Caco-2 (cell line): ENCODE data around the gene B4GALNT2. TPM values are rescaled to one million over a fixed set of nuclear protein-coding genes. Genes with fewer than 3 reads are reported as not detected.

Experiments used
- BruUV-seq: library from RNA; stranded (reverse); fragments of 400-500 nt; replicated peaks from 2 replicates; lab custom pipeline; 2021; lab: Mats Ljungman, UMichigan
- CTCF ChIA-PET: fragments of 300-600 bp; sonication (Branson Sonifier 250); formaldehyde crosslinking; loops from one replicate; lab custom pipeline; 2022; ENCODE audit warnings: antibody characterized with exemption; lab: Charles Lee
- POLR2A ChIA-PET: fragments of 300-600 bp; sonication (Branson Sonifier 250); formaldehyde crosslinking; loops from one replicate; lab custom pipeline; 2022; ENCODE audit warnings: antibody characterized with exemption; lab: Charles Lee
- DNase-seq, 2 experiments: peaks; one replicate each; pipeline versions ENCODE4 v3.0.0 to v3.0.0-alpha.2; 2020 to 2022
- H3K27me3 ChIP-seq: replicated peaks from 2 replicates; pipeline ENCODE4 v1.6.0; 2011; ENCODE audit warnings: low read length; ENCODE audit not compliant: control insufficient read depth, insufficient read depth
- H3K36me3 ChIP-seq: 2 replicates; pipeline ENCODE4 v1.5.1; 2011; ENCODE audit warnings: low read length; ENCODE audit not compliant: control insufficient read depth, insufficient read depth
- H3K4me1 ChIP-seq: fragments of 250-450 bp; sonication (Bioruptor Pico); 2 replicates; pipeline ENCODE4 v1.5.1; 2020; ENCODE audit warnings: mild to moderate bottlenecking
- H3K4me3 ChIP-seq: 2 replicates; pipeline ENCODE4 v1.5.1; 2011; ENCODE audit warnings: low read depth, mild to moderate bottlenecking, control low read depth, low read length
- H3K9me3 ChIP-seq: fragments of 250-450 bp; sonication (Bioruptor Pico); 2 replicates; pipeline ENCODE4 v1.5.1; 2020; ENCODE audit warnings: mild to moderate bottlenecking, moderate library complexity
- H3K27ac Mint-ChIP-seq: one replicate; pipeline ENCODE4 v1.8.0; 2022; ENCODE audit warnings: mixed read lengths; ENCODE audit not compliant: unreplicated experiment
- H3K27me3 Mint-ChIP-seq: one replicate; pipeline ENCODE4 v1.8.0; 2022; ENCODE audit warnings: mixed read lengths; ENCODE audit not compliant: insufficient read depth, unreplicated experiment
- H3K36me3 Mint-ChIP-seq: one replicate; pipeline ENCODE4 v1.8.0; 2022; ENCODE audit warnings: mild to moderate bottlenecking, mixed read lengths; ENCODE audit not compliant: insufficient read depth, unreplicated experiment
- H3K4me1 Mint-ChIP-seq: one replicate; pipeline ENCODE4 v1.8.0; 2022; ENCODE audit warnings: low read depth, mixed read lengths; ENCODE audit not compliant: unreplicated experiment
- H3K4me3 Mint-ChIP-seq: one replicate; pipeline ENCODE4 v1.8.0; 2022; ENCODE audit warnings: mild to moderate bottlenecking, moderate library complexity, mixed read lengths; ENCODE audit not compliant: unreplicated experiment
- H3K9me3 Mint-ChIP-seq: one replicate; pipeline ENCODE4 v1.8.0; 2022; ENCODE audit warnings: mixed read lengths; ENCODE audit not compliant: unreplicated experiment
- intact Hi-C: fragments of 100-400 bp; cut with micrococcal nuclease; formaldehyde crosslinking; loops from one replicate; pipeline ENCODE4 v1.10.0; 2022; ENCODE audit not compliant: unreplicated experiment
- total RNA-seq: library from RNA; stranded (reverse); gene quantifications from 2 replicates; pipeline ENCODE4 v1.2.3, GENCODE V29; 2022
- TF ChIP-seq, protein P1 (sequence below), 2 experiments: fragments of 200-600 bp in 1 of 2; IDR thresholded peaks; 1 replicate in 1 of 2; 2 replicates in 1 of 2; pipeline versions ENCODE4 v1.5.1 to v1.8.0; 2011 to 2022; ENCODE audit warnings: antibody characterized with exemption in 1 of 2, control low read depth in 1 of 2, inconsistent platforms in 1 of 2, low read depth in 1 of 2, low read length in 1 of 2, mild to moderate bottlenecking in 1 of 2, moderate library complexity in 1 of 2; ENCODE audit not compliant: insufficient read depth in 1 of 2, severe bottlenecking in 1 of 2, unreplicated experiment in 1 of 2

B4GALNT2 gene
- total RNA-seq, 1 experiment from 2014 or later = 1.3 TPM

DNA sequence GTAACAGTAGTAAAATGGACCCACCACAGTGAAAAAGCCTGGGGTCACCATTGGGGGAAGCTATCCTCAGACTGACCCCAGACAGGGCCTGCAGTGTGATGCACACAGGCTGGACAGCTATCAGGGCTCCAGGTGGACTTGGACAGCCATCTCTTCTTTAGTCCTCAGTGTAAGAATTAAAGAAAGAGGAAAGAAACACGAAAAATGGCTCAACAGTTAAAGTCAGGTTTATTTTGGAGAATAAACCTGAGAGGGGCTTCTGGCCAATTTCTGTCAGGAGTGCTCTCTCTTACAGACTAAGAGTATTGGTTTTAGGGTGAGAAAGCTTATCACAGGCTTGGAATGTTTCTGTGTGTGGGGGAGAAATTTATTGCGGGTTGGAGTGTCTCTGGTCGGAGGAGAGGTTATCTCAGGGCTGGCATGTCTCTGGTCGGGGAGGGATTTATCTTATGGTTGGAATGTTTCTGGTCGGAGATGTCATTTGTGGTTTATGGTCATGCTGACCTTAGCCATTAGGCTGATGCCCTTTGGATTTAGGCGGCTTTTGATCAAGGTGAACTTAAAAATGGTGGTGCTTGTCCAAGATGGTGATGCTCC lies 10.8 kb upstream of the B4GALNT2 start:
- intact Hi-C loops = loop anchor here (2.0 kb wide), 1 partner anchor 15 kb away; no protein-coding TSS in a partner anchor
- Histone ChIP-seq H3K4me1 (peaks cover 11% of the 10 kb centered on the region), H3K9me3 (peaks cover 44% of the 10 kb centered on the region), H3K27me3 (no peaks in the 10 kb centered on the region), H3K36me3 (no peaks in the 10 kb centered on the region), H3K4me3 (no peak overlapping the region)
- Mint-ChIP-seq H3K9me3 (peaks cover 32% of the 10 kb centered on the region), H3K27me3 (no peaks in the 10 kb centered on the region), H3K36me3 (peaks cover 5% of the 10 kb centered on the region), H3K27ac (peak overlapping the region; percentile 3), H3K4me1 (peaks cover 17% of the 10 kb centered on the region), H3K4me3 (no peak overlapping the region)
- no TSS peak for BruUV-seq
- CTCF ChIA-PET = no interaction called here
- TF ChIP-seq, protein P1, sequence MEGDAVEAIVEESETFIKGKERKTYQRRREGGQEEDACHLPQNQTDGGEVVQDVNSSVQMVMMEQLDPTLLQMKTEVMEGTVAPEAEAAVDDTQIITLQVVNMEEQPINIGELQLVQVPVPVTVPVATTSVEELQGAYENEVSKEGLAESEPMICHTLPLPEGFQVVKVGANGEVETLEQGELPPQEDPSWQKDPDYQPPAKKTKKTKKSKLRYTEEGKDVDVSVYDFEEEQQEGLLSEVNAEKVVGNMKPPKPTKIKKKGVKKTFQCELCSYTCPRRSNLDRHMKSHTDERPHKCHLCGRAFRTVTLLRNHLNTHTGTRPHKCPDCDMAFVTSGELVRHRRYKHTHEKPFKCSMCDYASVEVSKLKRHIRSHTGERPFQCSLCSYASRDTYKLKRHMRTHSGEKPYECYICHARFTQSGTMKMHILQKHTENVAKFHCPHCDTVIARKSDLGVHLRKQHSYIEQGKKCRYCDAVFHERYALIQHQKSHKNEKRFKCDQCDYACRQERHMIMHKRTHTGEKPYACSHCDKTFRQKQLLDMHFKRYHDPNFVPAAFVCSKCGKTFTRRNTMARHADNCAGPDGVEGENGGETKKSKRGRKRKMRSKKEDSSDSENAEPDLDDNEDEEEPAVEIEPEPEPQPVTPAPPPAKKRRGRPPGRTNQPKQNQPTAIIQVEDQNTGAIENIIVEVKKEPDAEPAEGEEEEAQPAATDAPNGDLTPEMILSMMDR (IDR thresholded peaks at IDR 0.05; ENCODE audit: insufficient read depth in 1 of 2, low read depth in 1 of 2, low read length in 1 of 2, severe bottlenecking in 1 of 2, unreplicated experiment in 1 of 2) = no peak
- POLR2A ChIA-PET = interaction anchor here (0.6 kb wide), 1 partner anchor 39 kb away, joined by 3 read pairs; no protein-coding TSS in a partner anchor
- DNase-seq = peak; percentile 40 to 69

DNA sequence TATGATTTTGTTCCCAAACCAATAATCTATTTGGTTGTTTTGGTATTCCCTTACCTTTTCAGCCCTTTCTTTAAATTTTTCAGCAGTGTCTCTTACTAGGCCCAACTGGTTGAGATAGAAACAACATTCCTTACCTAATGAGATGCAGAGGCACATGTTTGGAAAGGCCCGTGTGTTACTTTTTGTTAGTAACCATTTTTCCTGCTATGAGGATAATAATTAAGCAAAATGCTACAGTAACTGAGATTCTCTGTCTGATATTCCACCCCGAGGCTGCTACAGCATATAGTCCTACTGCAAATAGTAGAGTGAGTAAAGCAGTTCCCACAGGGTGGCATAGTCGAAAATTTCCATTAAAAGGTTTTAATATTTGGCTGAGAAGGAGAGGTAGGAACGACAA lies 10.0 kb upstream of the B4GALNT2 start:
- ChIA-PET CTCF (no interaction called here), POLR2A (no interaction called here)
- intact Hi-C loops = loop anchor here (2.0 kb wide), 1 partner anchor 16 kb away; no protein-coding TSS in a partner anchor
- H3K9me3 ChIP-seq = peaks cover 52% of the 10 kb centered on the region
- no peak overlapping the region for H3K4me3 Mint-ChIP-seq
- H3K4me3 ChIP-seq = no peak overlapping the region
- DNase-seq = no peak
- peaks cover 10% of the 10 kb centered on the region for H3K4me1 ChIP-seq
- peaks cover 5% of the 10 kb centered on the region for H3K36me3 Mint-ChIP-seq
- H3K27me3 ChIP-seq = no peaks in the 10 kb centered on the region
- H3K27ac Mint-ChIP-seq = no peak overlapping the region
- peaks cover 36% of the 10 kb centered on the region for H3K9me3 Mint-ChIP-seq
- TF ChIP-seq, protein P1 (IDR thresholded peaks at IDR 0.05; ENCODE audit: insufficient read depth in 1 of 2, low read depth in 1 of 2, low read length in 1 of 2, severe bottlenecking in 1 of 2, unreplicated experiment in 1 of 2) = no peak
- H3K27me3 Mint-ChIP-seq = no peaks in the 10 kb centered on the region
- H3K4me1 Mint-ChIP-seq = peaks cover 17% of the 10 kb centered on the region
- no TSS peak for BruUV-seq
- H3K36me3 ChIP-seq = no peaks in the 10 kb centered on the region

DNA sequence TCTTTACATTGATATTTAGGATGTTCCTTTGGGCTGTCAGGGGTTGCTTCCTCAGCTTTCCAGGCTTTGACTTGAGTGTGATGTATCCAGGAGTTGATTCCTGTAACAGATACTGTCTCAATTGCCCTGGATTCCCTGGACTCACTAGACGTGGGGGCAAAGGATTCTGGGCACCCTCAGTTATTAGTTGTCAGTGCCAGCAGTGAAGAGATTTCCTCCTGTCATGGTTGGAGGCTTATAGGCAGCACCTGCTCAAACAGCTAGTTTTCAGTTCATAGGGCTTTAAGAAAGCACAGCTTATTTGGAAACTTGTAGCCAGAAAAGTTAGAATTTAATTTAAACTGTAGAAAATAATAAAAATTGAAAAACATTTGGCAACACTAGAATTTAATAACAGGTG lies 9.5 kb upstream of the B4GALNT2 start:
- no peak overlapping the region for H3K4me3 ChIP-seq
- TF ChIP-seq, protein P1 (IDR thresholded peaks at IDR 0.05; ENCODE audit: insufficient read depth in 1 of 2, low read depth in 1 of 2, low read length in 1 of 2, severe bottlenecking in 1 of 2, unreplicated experiment in 1 of 2) = no peak
- intact Hi-C loops = loop anchor here (2.0 kb wide), 1 partner anchor 16 kb away; no protein-coding TSS in a partner anchor
- Mint-ChIP-seq H3K4me3 (no peak overlapping the region), H3K27me3 (no peaks in the 10 kb centered on the region), H3K36me3 (peaks cover 5% of the 10 kb centered on the region), H3K27ac (no peak overlapping the region), H3K9me3 (peaks cover 41% of the 10 kb centered on the region), H3K4me1 (peaks cover 13% of the 10 kb centered on the region)
- no peaks in the 10 kb centered on the region for H3K36me3 ChIP-seq
- DNase-seq = no peak
- no peaks in the 10 kb centered on the region for H3K27me3 ChIP-seq
- peaks cover 7% of the 10 kb centered on the region for H3K4me1 ChIP-seq
- CTCF ChIA-PET = no interaction called here
- POLR2A ChIA-PET = no interaction called here
- H3K9me3 ChIP-seq = peaks cover 57% of the 10 kb centered on the region
- no TSS peak for BruUV-seq
